Peyer's patch (tissue), 4 donors: Measurements from ENCODE around the gene TMCO2. TPM values are rescaled to one million over a fixed set of nuclear protein-coding genes. Genes with fewer than 3 reads are reported as not detected.

ENCODE experiments used
- DNase-seq, 3 donors: peaks; one replicate each; pipeline ENCODE4 v3.0.0-alpha.2; 2017 to 2019
- H3K27ac ChIP-seq, 4 donors: fragments of 200-600 bp; sonication (generic); one replicate each; pipeline ENCODE4 v1.5.1; 2016 to 2019
- H3K27me3 ChIP-seq, 2 donors: fragments of 200-600 bp; sonication (generic); one replicate each; pipeline ENCODE4 v1.5.1; 2019
- H3K36me3 ChIP-seq, 3 donors: fragments of 200-600 bp; sonication (generic); one replicate each; pipeline ENCODE4 v1.5.1; 2016 to 2019
- H3K4me1 ChIP-seq, 4 donors: fragments of 200-600 bp; sonication (generic); one replicate each; pipeline ENCODE4 v1.5.1; 2016 to 2019
- H3K4me3 ChIP-seq, 4 donors: fragments of 200-600 bp; sonication (generic); 1 replicate in 3 of 4; 2 replicates in 1 of 4; pipeline ENCODE4 v1.5.1; 2016 to 2019; ENCODE audit warnings: mild to moderate bottlenecking in 1 of 4
- H3K9me3 ChIP-seq, 4 donors: fragments of 200-600 bp; sonication (generic); one replicate each; pipeline ENCODE4 v1.5.1; 2016 to 2019; ENCODE audit warnings: mild to moderate bottlenecking in 1 of 4
- POLR2A ChIP-seq, 2 donors: fragments of 450-650 bp; IDR thresholded peaks; one replicate each; pipeline ENCODE4 v1.5.1; 2017; ENCODE audit warnings: antibody characterized with exemption in 2 of 2, mild to moderate bottlenecking in 2 of 2, moderate library complexity in 2 of 2
- total RNA-seq, 4 donors: library from RNA; depleted of rRNA; stranded (reverse); fragments of >200 nt; gene quantifications; one replicate each; pipeline ENCODE4 v1.1.0, GENCODE V29; 2016
- TF ChIP-seq, protein P1 (sequence below), 6 experiments: fragments of 450-650 bp in 4 of 6; fragments of 200-600 bp in 2 of 6; sonication (generic) in 1 of 6; IDR thresholded peaks; one replicate each; pipeline ENCODE4 v1.5.1; 2017 to 2019; ENCODE audit warnings: antibody characterized with exemption in 6 of 6, mild to moderate bottlenecking in 3 of 6, moderate library complexity in 1 of 6

The TMCO2 gene
- total RNA-seq, 4 donors from 2014 or later = not detected

DNA sequence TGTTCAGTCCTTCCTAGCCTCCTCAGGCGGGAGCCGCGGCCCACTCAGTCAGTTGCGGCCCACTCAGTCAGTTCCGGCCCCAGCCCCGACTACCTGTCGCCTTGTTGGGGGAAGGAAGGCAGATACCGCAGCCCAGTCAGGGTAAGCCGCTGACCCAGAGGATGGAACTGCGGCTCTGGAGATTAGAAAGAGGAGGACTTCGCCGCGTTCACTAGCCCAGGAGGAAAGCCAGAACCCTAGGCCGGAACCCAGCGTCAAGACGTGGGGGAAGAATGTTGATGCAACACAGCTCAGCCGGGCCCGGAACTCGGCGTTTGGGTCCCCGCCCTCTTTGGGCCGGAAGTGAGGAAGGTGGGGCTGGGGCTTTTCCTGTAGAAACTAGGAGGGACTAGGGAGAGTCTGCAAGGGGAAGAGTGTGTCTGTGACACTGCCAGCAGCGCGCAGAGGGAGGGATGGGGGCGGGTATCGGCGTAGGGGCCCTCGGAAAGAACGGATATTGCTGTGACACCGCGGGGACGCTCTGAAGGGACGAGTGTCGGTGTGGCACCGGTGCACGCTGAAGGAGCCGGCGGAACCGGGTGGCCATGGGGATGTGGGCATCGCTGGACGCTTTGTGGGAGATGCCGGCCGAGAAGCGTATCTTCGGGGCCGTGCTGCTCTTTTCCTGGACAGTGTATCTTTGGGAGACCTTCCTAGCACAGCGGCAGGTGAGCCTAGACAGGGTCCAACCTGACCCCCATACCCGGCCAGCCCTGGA is 10.1 kb downstream of the TMCO2 start, which contains the start of gene ZMPSTE24:
TSS of gene ZMPSTE24 (plus strand) at position 549 of the 757 bp plus-strand sequence. CDS start at position 585, 36 bp downstream.
- peak within 1 kb of the TSS; percentile 88 to 97 (median 95) for H3K27ac ChIP-seq
- peaks cover 0 to 23% (median 0%) of the 10 kb centered on the region in 3 donors for H3K36me3 ChIP-seq
- no peaks in the 10 kb centered on the region for H3K9me3 ChIP-seq
- peaks cover 0 to 18% (median 2%) of the 10 kb centered on the region in 4 donors for H3K4me1 ChIP-seq
- H3K27me3 ChIP-seq = no peaks in the 10 kb centered on the region
- DNase-seq = peak; percentile 90 to 97 (median 95)
- H3K4me3 ChIP-seq = peak within 1 kb of the TSS; percentile 64 to 86 (median 72)
- TF ChIP-seq POLR2A (IDR thresholded peaks at IDR 0.05) = peak; percentile 16 to 60
- TF ChIP-seq, protein P1, sequence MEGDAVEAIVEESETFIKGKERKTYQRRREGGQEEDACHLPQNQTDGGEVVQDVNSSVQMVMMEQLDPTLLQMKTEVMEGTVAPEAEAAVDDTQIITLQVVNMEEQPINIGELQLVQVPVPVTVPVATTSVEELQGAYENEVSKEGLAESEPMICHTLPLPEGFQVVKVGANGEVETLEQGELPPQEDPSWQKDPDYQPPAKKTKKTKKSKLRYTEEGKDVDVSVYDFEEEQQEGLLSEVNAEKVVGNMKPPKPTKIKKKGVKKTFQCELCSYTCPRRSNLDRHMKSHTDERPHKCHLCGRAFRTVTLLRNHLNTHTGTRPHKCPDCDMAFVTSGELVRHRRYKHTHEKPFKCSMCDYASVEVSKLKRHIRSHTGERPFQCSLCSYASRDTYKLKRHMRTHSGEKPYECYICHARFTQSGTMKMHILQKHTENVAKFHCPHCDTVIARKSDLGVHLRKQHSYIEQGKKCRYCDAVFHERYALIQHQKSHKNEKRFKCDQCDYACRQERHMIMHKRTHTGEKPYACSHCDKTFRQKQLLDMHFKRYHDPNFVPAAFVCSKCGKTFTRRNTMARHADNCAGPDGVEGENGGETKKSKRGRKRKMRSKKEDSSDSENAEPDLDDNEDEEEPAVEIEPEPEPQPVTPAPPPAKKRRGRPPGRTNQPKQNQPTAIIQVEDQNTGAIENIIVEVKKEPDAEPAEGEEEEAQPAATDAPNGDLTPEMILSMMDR (IDR thresholded peaks at IDR 0.05) = no peak

DNA sequence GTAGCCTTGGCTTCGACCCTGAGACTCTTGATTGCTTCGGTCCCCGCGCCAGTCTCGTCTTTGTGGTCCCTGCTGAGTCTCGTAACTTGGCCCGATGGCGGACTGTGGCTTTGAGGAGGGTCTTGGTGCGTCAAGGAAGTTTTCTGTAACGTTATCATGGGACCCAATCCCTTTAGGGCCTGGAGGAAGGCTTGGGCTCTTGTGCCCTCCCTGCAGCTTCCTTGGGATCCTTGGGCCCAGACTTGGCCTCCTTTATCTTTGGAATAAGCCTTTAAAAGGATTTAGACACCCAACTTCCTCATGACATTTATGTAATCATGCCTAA is 10.7 kb downstream of the TMCO2 start:
- peaks cover 0 to 18% (median 2%) of the 10 kb centered on the region in 4 donors for H3K4me1 ChIP-seq
- H3K27ac ChIP-seq = peak overlapping the region; percentile 88 to 97 (median 95)
- TF ChIP-seq, protein P1 (IDR thresholded peaks at IDR 0.05) = no peak
- TF ChIP-seq POLR2A (IDR thresholded peaks at IDR 0.05) = no peak
- H3K4me3 ChIP-seq = peak overlapping the region; percentile 64 to 86 (median 72)
- peaks cover 0 to 28% (median 0%) of the 10 kb centered on the region in 3 donors for H3K36me3 ChIP-seq
- H3K9me3 ChIP-seq = no peaks in the 10 kb centered on the region
- no peak for DNase-seq
- no peaks in the 10 kb centered on the region for H3K27me3 ChIP-seq

DNA sequence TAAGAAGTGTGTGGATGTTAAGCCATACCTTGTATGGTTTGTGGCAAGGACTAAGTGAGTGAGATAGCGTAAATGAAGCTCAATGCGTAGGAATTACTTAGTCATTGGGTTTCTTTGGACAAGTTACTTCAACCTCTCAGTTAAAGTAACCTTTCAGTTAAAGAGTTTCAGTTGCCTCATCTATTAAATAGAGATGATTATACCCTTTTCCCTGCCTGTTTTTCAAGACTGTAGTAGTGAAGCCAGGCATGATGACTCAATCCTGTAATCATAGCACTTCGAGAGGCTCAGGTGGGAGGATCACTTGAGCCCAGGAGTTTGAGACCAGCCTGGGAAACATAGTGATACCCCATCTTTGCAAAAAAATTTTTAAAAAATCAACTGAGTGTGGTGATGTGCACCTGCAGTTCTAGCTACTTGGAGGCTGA is 16.6 kb downstream of the TMCO2 start:
- Histone ChIP-seq H3K27ac (no peak overlapping the region), H3K27me3 (no peaks in the 10 kb centered on the region), H3K4me1 (peaks cover 0 to 4% (median 0%) of the 10 kb centered on the region in 4 donors), H3K4me3 (no peak overlapping the region), H3K36me3 (peaks cover 0 to 55% (median 0%) of the 10 kb centered on the region in 3 donors), H3K9me3 (no peaks in the 10 kb centered on the region)
- DNase-seq = no peak
- TF ChIP-seq, protein P1 (IDR thresholded peaks at IDR 0.05) = no peak
- TF ChIP-seq POLR2A (IDR thresholded peaks at IDR 0.05) = no peak

DNA sequence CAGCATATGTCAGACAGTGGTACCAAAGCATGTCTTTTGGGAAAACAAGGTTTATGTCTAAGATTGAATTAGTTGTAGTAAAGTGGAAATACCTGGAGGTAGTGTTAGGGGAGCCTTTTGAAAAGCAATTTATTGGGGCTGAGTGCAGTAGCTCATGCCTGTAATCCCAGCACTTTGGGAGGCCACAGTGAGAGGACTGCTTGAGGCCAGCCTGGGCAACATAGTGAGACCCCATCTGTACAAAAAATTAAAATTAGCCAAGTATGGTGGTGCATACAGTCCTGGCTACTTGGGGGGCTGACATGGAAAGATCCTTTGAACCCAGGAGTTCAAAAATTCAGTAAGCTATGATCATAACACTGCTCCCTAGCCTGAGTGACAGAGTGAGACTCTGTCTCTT is 17.6 kb downstream of the TMCO2 start:
- H3K27ac ChIP-seq = no peak overlapping the region
- H3K36me3 ChIP-seq = peaks cover 0 to 65% (median 0%) of the 10 kb centered on the region in 3 donors
- H3K4me1 ChIP-seq = no peaks in the 10 kb centered on the region

DNA sequence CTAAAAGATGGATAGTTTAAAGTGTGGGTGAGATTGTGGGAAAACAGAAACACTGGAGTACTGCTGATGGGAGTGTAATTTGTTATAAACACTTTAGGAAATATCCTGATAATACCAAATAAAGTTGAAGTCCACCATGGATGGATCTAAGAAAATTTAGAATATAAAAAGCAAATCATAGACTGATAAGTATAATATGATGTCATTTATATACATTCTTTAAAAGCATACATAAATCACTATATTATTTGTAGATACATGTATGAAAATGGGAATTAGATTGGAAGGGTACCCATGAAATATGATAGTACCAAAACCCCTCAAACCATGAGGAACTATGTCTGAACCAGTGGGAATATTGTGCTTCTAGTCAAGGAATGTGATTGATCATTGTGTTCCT is 18.2 kb downstream of the TMCO2 start:
- Histone ChIP-seq H3K27me3 (no peaks in the 10 kb centered on the region), H3K27ac (no peak overlapping the region), H3K36me3 (peaks cover 0 to 67% (median 0%) of the 10 kb centered on the region in 3 donors), H3K9me3 (no peaks in the 10 kb centered on the region), H3K4me1 (no peaks in the 10 kb centered on the region), H3K4me3 (no peak overlapping the region)
- no peak for DNase-seq
- TF ChIP-seq, protein P1 (IDR thresholded peaks at IDR 0.05) = no peak
- no peak for TF ChIP-seq POLR2A (IDR thresholded peaks at IDR 0.05)

More for the DNA sequence above, 17.6 kb downstream of the TMCO2 start:
- Histone ChIP-seq H3K9me3 (no peaks in the 10 kb centered on the region), H3K27me3 (no peaks in the 10 kb centered on the region), H3K4me3 (no peak overlapping the region)
- TF ChIP-seq POLR2A (IDR thresholded peaks at IDR 0.05) = no peak
- TF ChIP-seq, protein P1 (IDR thresholded peaks at IDR 0.05) = no peak
- no peak for DNase-seq
